Caco-2 (cell line): ENCODE data around the gene PIK3C2G. TPM values are rescaled to one million over a fixed set of nuclear protein-coding genes. Genes with fewer than 3 reads are reported as not detected.
"Not testable (repeated sequence)": the region's sequence is repeated elsewhere in the genome, so short reads cannot be mapped to it uniquely, and the experiment has no call there.

Experiments
- BruUV-seq: library from RNA; stranded (reverse); fragments of 400-500 nt; replicated peaks from 2 replicates; lab custom pipeline; 2021; lab: Mats Ljungman, UMichigan
- CTCF ChIA-PET: fragments of 300-600 bp; sonication (Branson Sonifier 250); formaldehyde crosslinking; loops from one replicate; lab custom pipeline; 2022; ENCODE audit warnings: antibody characterized with exemption; lab: Charles Lee
- POLR2A ChIA-PET: fragments of 300-600 bp; sonication (Branson Sonifier 250); formaldehyde crosslinking; loops from one replicate; lab custom pipeline; 2022; ENCODE audit warnings: antibody characterized with exemption; lab: Charles Lee
- DNase-seq, 2 experiments: peaks; one replicate each; pipeline versions ENCODE4 v3.0.0 to v3.0.0-alpha.2; 2020 to 2022
- H3K27me3 ChIP-seq: replicated peaks from 2 replicates; pipeline ENCODE4 v1.6.0; 2011; ENCODE audit warnings: low read length; ENCODE audit not compliant: control insufficient read depth, insufficient read depth
- H3K36me3 ChIP-seq: 2 replicates; pipeline ENCODE4 v1.5.1; 2011; ENCODE audit warnings: low read length; ENCODE audit not compliant: control insufficient read depth, insufficient read depth
- H3K4me1 ChIP-seq: fragments of 250-450 bp; sonication (Bioruptor Pico); 2 replicates; pipeline ENCODE4 v1.5.1; 2020; ENCODE audit warnings: mild to moderate bottlenecking
- H3K4me3 ChIP-seq: 2 replicates; pipeline ENCODE4 v1.5.1; 2011; ENCODE audit warnings: low read depth, mild to moderate bottlenecking, control low read depth, low read length
- H3K9me3 ChIP-seq: fragments of 250-450 bp; sonication (Bioruptor Pico); 2 replicates; pipeline ENCODE4 v1.5.1; 2020; ENCODE audit warnings: mild to moderate bottlenecking, moderate library complexity
- H3K27ac Mint-ChIP-seq: one replicate; pipeline ENCODE4 v1.8.0; 2022; ENCODE audit warnings: mixed read lengths; ENCODE audit not compliant: unreplicated experiment
- H3K27me3 Mint-ChIP-seq: one replicate; pipeline ENCODE4 v1.8.0; 2022; ENCODE audit warnings: mixed read lengths; ENCODE audit not compliant: insufficient read depth, unreplicated experiment
- H3K36me3 Mint-ChIP-seq: one replicate; pipeline ENCODE4 v1.8.0; 2022; ENCODE audit warnings: mild to moderate bottlenecking, mixed read lengths; ENCODE audit not compliant: insufficient read depth, unreplicated experiment
- H3K4me1 Mint-ChIP-seq: one replicate; pipeline ENCODE4 v1.8.0; 2022; ENCODE audit warnings: low read depth, mixed read lengths; ENCODE audit not compliant: unreplicated experiment
- H3K4me3 Mint-ChIP-seq: one replicate; pipeline ENCODE4 v1.8.0; 2022; ENCODE audit warnings: mild to moderate bottlenecking, moderate library complexity, mixed read lengths; ENCODE audit not compliant: unreplicated experiment
- H3K9me3 Mint-ChIP-seq: one replicate; pipeline ENCODE4 v1.8.0; 2022; ENCODE audit warnings: mixed read lengths; ENCODE audit not compliant: unreplicated experiment
- CTCF ChIP-seq, 2 experiments: fragments of 200-600 bp in 1 of 2; IDR thresholded peaks; 1 replicate in 1 of 2; 2 replicates in 1 of 2; pipeline versions ENCODE4 v1.5.1 to v1.8.0; 2011 to 2022; ENCODE audit warnings: antibody characterized with exemption in 1 of 2, control low read depth in 1 of 2, inconsistent platforms in 1 of 2, low read depth in 1 of 2, low read length in 1 of 2, mild to moderate bottlenecking in 1 of 2, moderate library complexity in 1 of 2; ENCODE audit not compliant: insufficient read depth in 1 of 2, severe bottlenecking in 1 of 2, unreplicated experiment in 1 of 2
- intact Hi-C: fragments of 100-400 bp; cut with micrococcal nuclease; formaldehyde crosslinking; loops from one replicate; pipeline ENCODE4 v1.10.0; 2022; ENCODE audit not compliant: unreplicated experiment
- total RNA-seq: library from RNA; stranded (reverse); gene quantifications from 2 replicates; pipeline ENCODE4 v1.2.3, GENCODE V29; 2022

The PIK3C2G gene
- total RNA-seq, 1 experiment from 2014 or later, result not detected

GRCh38 chr12:18496156-18496555 lies 234.8 kb downstream of the PIK3C2G start:
- no peaks in the 10 kb centered on the region for H3K27me3 Mint-ChIP-seq

GRCh38 chr12:18500160-18500574 lies 238.8 kb downstream of the PIK3C2G start:
- H3K27me3 ChIP-seq, POLR2A ChIA-PET, H3K27me3 Mint-ChIP-seq, H3K9me3 ChIP-seq, BruUV-seq, DNase-seq, H3K4me1 ChIP-seq, CTCF ChIA-PET, H3K27ac Mint-ChIP-seq, H3K36me3 ChIP-seq, H3K4me3 Mint-ChIP-seq, H3K4me1 Mint-ChIP-seq, H3K36me3 Mint-ChIP-seq, H3K4me3 ChIP-seq, H3K9me3 Mint-ChIP-seq, intact Hi-C loops: not testable (repeated sequence)

More at GRCh38 chr12:18496156-18496555, 234.8 kb downstream of the PIK3C2G start:
- no peaks in the 10 kb centered on the region for H3K4me1 Mint-ChIP-seq
- no peak overlapping the region for H3K27ac Mint-ChIP-seq
- no TSS peak for BruUV-seq
- H3K36me3 Mint-ChIP-seq, result no peaks in the 10 kb centered on the region
- POLR2A ChIA-PET, result no interaction called here
- no peak for DNase-seq
- CTCF ChIA-PET, result no interaction called here
- TF ChIP-seq CTCF (IDR thresholded peaks at IDR 0.05; ENCODE audit: insufficient read depth in 1 of 2, low read depth in 1 of 2, low read length in 1 of 2, severe bottlenecking in 1 of 2, unreplicated experiment in 1 of 2), result no peak
- no peaks in the 10 kb centered on the region for H3K9me3 Mint-ChIP-seq
- no peak overlapping the region for H3K4me3 Mint-ChIP-seq
- H3K27me3 ChIP-seq, result no peaks in the 10 kb centered on the region
- no peak overlapping the region for H3K4me3 ChIP-seq
- intact Hi-C loops, result no loop called here
- no peaks in the 10 kb centered on the region for H3K36me3 ChIP-seq
- no peaks in the 10 kb centered on the region for H3K9me3 ChIP-seq
- no peaks in the 10 kb centered on the region for H3K4me1 ChIP-seq

- H3K4me1 Mint-ChIP-seq, DNase-seq, H3K27me3 ChIP-seq, H3K9me3 ChIP-seq, H3K4me1 ChIP-seq, H3K36me3 ChIP-seq, CTCF ChIA-PET, intact Hi-C loops, H3K27me3 Mint-ChIP-seq, H3K36me3 Mint-ChIP-seq, H3K9me3 Mint-ChIP-seq, H3K4me3 ChIP-seq, BruUV-seq, H3K27ac Mint-ChIP-seq, H3K4me3 Mint-ChIP-seq, POLR2A ChIA-PET: not testable (repeated sequence)
Observed at GRCh38 chr12:18500736-18501135, 239.4 kb downstream of the PIK3C2G start.

- no peaks in the 10 kb centered on the region for H3K4me1 ChIP-seq
- CTCF ChIA-PET, result no interaction called here
Observed at GRCh38 chr12:18502422-18502968, 241.2 kb downstream of the PIK3C2G start.

More at GRCh38 chr12:18502422-18502968, 241.2 kb downstream of the PIK3C2G start:
- Mint-ChIP-seq H3K4me3 (no peak overlapping the region), H3K27ac (no peak overlapping the region), H3K36me3 (no peaks in the 10 kb centered on the region), H3K9me3 (no peaks in the 10 kb centered on the region), H3K27me3 (no peaks in the 10 kb centered on the region), H3K4me1 (no peaks in the 10 kb centered on the region)
- POLR2A ChIA-PET, result no interaction called here
- no peak for DNase-seq
- Histone ChIP-seq H3K36me3 (no peaks in the 10 kb centered on the region), H3K27me3 (no peaks in the 10 kb centered on the region), H3K4me3 (no peak overlapping the region), H3K9me3 (no peaks in the 10 kb centered on the region)
- no TSS peak for BruUV-seq
- intact Hi-C loops, result no loop called here
- TF ChIP-seq CTCF (IDR thresholded peaks at IDR 0.05; ENCODE audit: insufficient read depth in 1 of 2, low read depth in 1 of 2, low read length in 1 of 2, severe bottlenecking in 1 of 2, unreplicated experiment in 1 of 2), result no peak
